Central memory CD8-positive, alpha-beta T cell (primary cell): ENCODE measurements around the gene CD180.

Experiments
- ATAC-seq: fragments of 150-1000 bp; cut with Tn5 transposase; replicated peaks from 2 replicates; pipeline ENCODE4 v1.10.0; 2022; ENCODE audit warnings: mild to moderate bottlenecking, moderate FRiP score, moderate number of reproducible peaks; ENCODE audit not compliant: poor library complexity, severe bottlenecking; ENCODE audit errors: extremely low read depth
- DNase-seq, 2 donors: peaks; one replicate each; pipeline ENCODE4 v3.0.0; 2021; ENCODE audit warnings: low spot score in 2 of 2
- H3K27ac Mint-ChIP-seq: one replicate; pipeline ENCODE4 v1.8.0; 2022; ENCODE audit warnings: low read depth, mild to moderate bottlenecking, moderate library complexity, mixed read lengths
- H3K27me3 Mint-ChIP-seq: one replicate; pipeline ENCODE4 v1.8.0; 2022; ENCODE audit warnings: mixed read lengths
- H3K36me3 Mint-ChIP-seq: one replicate; pipeline ENCODE4 v1.8.0; 2022; ENCODE audit warnings: mild to moderate bottlenecking, moderate library complexity, mixed read lengths; ENCODE audit not compliant: insufficient read depth
- H3K4me1 Mint-ChIP-seq: one replicate; pipeline ENCODE4 v1.8.0; 2022; ENCODE audit warnings: mixed read lengths
- H3K4me3 Mint-ChIP-seq: one replicate; pipeline ENCODE4 v1.8.0; 2022; ENCODE audit warnings: mild to moderate bottlenecking, moderate library complexity, mixed read lengths
- H3K9me3 Mint-ChIP-seq: one replicate; pipeline ENCODE4 v1.8.0; 2022; ENCODE audit warnings: mixed read lengths

Gene CD180

GRCh38 chr5:67206461-67206860, 9.9 kb upstream of the CD180 start:
- peak overlapping the region; percentile 78 for H3K27ac Mint-ChIP-seq
- no peak for ATAC-seq
- peak overlapping the region; percentile 37 for H3K4me3 Mint-ChIP-seq
- no peaks in the 10 kb centered on the region for H3K27me3 Mint-ChIP-seq
- peaks cover 6% of the 10 kb centered on the region for H3K36me3 Mint-ChIP-seq
- H3K4me1 Mint-ChIP-seq, result peaks cover 51% of the 10 kb centered on the region
- H3K9me3 Mint-ChIP-seq, result no peaks in the 10 kb centered on the region
- no peak for DNase-seq

DNA sequence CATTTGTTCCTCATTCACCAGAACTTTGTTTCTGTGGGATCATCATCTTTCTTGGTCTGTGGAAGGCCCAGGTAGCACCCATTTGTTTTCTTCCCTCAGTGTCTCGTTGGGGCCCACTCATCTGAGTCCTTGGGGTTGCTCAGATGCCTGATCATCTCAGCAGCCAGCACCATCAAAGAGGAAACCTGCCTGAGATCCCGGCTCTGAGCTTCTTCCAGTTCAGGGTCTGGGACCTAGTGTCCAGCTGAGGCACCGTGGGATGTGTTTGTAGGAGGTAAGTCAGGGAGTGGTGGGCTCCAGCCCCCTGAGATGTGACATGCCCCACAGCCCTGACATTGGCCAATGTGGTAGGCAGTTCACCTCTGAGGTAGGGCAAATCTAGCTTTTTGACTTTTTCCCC, 9.4 kb upstream of the CD180 start:
- Mint-ChIP-seq H3K9me3 (peaks cover 4% of the 10 kb centered on the region), H3K4me3 (peak overlapping the region; percentile 37), H3K36me3 (peaks cover 6% of the 10 kb centered on the region), H3K4me1 (peaks cover 56% of the 10 kb centered on the region), H3K27me3 (no peaks in the 10 kb centered on the region), H3K27ac (peak overlapping the region; percentile 78)
- ATAC-seq (no peak), DNase-seq (no peak)

DNA sequence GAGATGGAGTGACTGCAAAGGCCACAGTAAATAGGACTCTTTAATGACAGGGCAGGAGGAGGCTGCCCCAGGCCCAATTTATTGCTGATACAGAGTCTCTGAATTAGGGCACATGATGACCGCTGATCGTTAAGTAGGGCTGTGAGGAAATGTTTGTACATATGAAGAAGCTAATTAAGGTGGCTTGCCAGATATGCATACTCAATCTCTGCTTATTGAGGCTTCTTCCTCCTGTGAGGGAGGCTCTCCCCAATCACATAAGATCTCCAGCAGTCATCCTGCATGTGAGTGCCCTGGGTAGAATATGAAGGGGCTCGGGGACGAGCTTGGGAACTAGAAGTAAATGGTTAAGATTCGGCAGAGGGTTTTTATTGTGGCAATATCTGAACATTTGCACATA, 8.2 kb upstream of the CD180 start:
- peaks cover 6% of the 10 kb centered on the region for H3K36me3 Mint-ChIP-seq
- no peak for ATAC-seq
- H3K4me3 Mint-ChIP-seq, result peak overlapping the region; percentile 34
- DNase-seq, result no peak
- H3K27me3 Mint-ChIP-seq, result no peaks in the 10 kb centered on the region
- peaks cover 62% of the 10 kb centered on the region for H3K4me1 Mint-ChIP-seq
- H3K9me3 Mint-ChIP-seq, result peaks cover 6% of the 10 kb centered on the region
- H3K27ac Mint-ChIP-seq, result no peak overlapping the region

DNA sequence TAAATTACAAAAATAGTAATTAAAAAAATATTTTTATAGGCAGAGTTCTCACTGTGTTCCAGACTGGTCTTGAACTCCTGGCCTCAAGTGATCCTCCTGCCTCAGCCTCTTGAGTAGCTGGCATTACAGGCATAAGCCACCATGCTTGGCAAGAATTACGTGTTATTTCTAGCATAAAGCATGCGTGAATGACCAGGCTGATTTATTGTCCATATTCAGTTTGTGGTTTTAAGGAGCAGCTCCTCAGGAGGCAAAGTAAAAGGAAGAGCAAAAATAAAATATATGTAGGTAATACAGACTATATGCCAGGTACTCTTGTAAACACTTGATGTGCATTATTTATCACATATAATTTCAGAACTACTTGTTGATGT, 7.1 kb upstream of the CD180 start:
- DNase-seq (no peak), ATAC-seq (no peak)
- Mint-ChIP-seq H3K4me1 (peaks cover 66% of the 10 kb centered on the region), H3K36me3 (peaks cover 6% of the 10 kb centered on the region), H3K9me3 (peaks cover 6% of the 10 kb centered on the region), H3K27ac (peak overlapping the region; percentile 19), H3K4me3 (no peak overlapping the region), H3K27me3 (no peaks in the 10 kb centered on the region)

DNA sequence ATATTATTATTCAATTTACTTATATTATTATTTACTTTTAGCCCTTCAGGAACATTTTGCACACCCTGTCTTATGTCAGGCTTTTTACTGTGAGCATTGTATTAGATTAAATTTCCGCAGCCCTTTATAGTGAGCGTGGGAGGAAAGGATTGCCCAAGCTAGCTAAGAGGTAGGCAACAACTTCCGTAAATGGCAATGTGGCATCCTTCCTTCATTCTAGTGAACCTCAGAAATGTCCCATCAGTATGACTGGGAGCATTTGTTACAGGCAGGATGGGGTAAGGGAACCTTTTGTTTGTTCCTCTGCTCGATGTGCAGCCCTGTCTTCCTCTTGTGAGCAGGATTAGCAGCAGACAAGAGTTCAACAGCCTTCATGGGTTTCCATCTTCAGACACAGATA, 6.2 kb upstream of the CD180 start:
- H3K9me3 Mint-ChIP-seq, result peaks cover 6% of the 10 kb centered on the region
- H3K27ac Mint-ChIP-seq, result no peak overlapping the region
- H3K4me1 Mint-ChIP-seq, result peaks cover 61% of the 10 kb centered on the region
- no peak for DNase-seq
- ATAC-seq, result no peak
- H3K27me3 Mint-ChIP-seq, result no peaks in the 10 kb centered on the region
- peaks cover 3% of the 10 kb centered on the region for H3K36me3 Mint-ChIP-seq
- H3K4me3 Mint-ChIP-seq, result no peak overlapping the region

DNA sequence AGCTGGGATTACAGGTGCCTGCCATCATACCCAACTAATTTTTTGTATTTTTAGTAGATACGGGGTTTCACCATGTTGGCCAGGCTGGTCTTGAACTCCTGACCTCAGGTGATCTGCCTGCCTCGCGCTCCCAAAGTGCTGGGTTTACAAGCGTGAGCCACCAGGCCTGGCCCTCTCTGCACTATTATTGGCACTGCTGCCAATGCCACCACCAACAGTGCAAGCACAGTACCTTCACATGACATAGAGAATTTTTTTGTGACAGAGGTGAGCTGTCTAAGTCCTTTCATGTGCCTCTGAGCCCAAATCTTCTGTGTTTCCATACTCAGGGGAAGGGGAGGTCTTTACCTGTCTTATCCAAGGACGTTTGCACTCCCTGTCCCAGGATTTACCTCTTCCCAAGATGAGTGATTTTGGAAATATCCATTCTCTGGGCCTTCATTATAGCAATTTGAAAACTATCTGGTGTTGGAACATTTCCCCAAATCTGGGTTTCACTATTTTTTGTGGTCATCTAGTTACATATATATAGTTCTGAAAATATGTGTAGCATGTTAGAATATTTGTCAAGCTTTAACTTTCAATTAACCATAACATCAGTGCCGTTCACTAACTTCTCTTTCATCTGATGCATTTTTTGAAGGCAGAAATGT, 5.4 kb upstream of the CD180 start:
- ATAC-seq, result no peak
- Mint-ChIP-seq H3K4me1 (peaks cover 53% of the 10 kb centered on the region), H3K27ac (no peak overlapping the region), H3K4me3 (no peak overlapping the region), H3K27me3 (no peaks in the 10 kb centered on the region), H3K9me3 (peaks cover 6% of the 10 kb centered on the region), H3K36me3 (peaks cover 3% of the 10 kb centered on the region)
- DNase-seq, result no peak

GRCh38 chr5:67200809-67201562, 4.4 kb upstream of the CD180 start:
- ATAC-seq, result peak; percentile 14
- DNase-seq, result no peak
- H3K36me3 Mint-ChIP-seq, result peaks cover 3% of the 10 kb centered on the region
- no peaks in the 10 kb centered on the region for H3K27me3 Mint-ChIP-seq
- no peak overlapping the region for H3K4me3 Mint-ChIP-seq
- peaks cover 43% of the 10 kb centered on the region for H3K4me1 Mint-ChIP-seq
- peaks cover 6% of the 10 kb centered on the region for H3K9me3 Mint-ChIP-seq
- H3K27ac Mint-ChIP-seq, result peak overlapping the region; percentile 77

GRCh38 chr5:67199859-67200258, 3.3 kb upstream of the CD180 start:
- DNase-seq, result no peak
- H3K36me3 Mint-ChIP-seq, result peaks cover 2% of the 10 kb centered on the region
- H3K4me3 Mint-ChIP-seq, result no peak overlapping the region
- ATAC-seq, result no peak
- no peak overlapping the region for H3K27ac Mint-ChIP-seq
- peaks cover 6% of the 10 kb centered on the region for H3K9me3 Mint-ChIP-seq
- peaks cover 35% of the 10 kb centered on the region for H3K4me1 Mint-ChIP-seq
- H3K27me3 Mint-ChIP-seq, result no peaks in the 10 kb centered on the region

DNA sequence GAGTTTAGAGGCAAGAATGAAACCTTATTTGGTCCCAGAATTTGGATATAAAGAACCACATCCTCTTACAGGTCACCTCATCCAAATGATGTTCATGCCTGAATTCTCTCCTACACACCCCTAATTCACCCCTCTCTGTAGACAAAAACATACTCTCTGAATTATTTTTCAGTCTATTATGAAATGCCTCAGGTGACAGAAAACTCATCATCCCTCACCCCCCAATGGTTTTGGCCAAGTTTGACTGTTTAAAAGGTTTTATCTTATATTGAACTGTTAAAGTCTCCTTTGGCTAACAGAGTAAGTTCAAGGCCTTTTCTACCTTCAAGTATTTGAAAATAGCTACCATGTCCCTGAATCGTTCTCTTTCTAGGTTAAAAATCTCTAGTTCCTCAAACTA, 2.3 kb upstream of the CD180 start:
- Mint-ChIP-seq H3K9me3 (peaks cover 6% of the 10 kb centered on the region), H3K27ac (peak overlapping the region; percentile 6), H3K4me3 (no peak overlapping the region), H3K36me3 (no peaks in the 10 kb centered on the region), H3K27me3 (no peaks in the 10 kb centered on the region), H3K4me1 (peaks cover 26% of the 10 kb centered on the region)
- DNase-seq (no peak), ATAC-seq (no peak)

GRCh38 chr5:67197536-67197935, 937 bp upstream of the CD180 start:
- DNase-seq (no peak), ATAC-seq (no peak)
- Mint-ChIP-seq H3K36me3 (no peaks in the 10 kb centered on the region), H3K4me1 (peaks cover 25% of the 10 kb centered on the region), H3K9me3 (peaks cover 6% of the 10 kb centered on the region), H3K27me3 (no peaks in the 10 kb centered on the region), H3K4me3 (no peak overlapping the region), H3K27ac (no peak overlapping the region)

DNA sequence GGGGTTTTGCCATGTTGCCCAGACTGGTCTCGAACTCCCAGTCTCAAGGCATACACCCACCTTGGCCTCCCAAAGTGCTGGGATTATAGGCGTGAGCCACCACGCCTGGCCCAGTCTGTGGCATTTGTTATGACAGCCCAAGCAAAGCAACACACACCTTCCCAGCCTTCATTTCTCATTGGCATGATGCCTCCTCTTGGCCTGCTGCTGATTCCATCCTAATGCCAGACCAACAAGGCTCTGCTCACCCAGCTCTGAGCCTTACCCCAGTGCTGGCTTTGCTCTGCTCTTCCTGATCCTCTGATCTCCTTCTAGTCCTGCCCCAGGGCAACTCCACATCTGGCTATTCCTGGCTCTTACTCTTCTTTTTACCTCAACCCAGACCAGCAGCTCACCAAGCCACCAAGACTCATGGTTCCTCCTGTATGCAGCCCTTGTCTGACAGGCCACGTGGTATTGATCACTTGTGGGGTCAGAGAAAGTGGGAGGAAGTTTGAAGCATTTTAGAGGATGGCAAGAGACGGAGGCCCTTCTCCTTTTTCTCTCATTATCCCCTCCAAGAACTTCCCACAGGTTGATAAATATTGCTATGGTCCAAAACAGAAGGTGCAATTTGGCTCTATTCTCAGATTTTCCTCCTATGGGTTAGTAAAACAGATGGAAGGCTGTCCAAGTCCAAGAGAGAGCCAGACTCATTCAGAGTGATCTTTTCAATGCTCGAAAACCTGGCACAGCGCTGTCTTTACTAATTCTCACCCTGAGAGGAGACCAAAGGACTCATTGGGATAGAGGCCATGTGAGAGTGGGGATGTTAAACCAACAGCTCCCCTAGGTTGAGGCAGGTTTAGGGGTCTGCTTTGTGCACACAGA, 958 bp downstream of the CD180 start:
- Mint-ChIP-seq H3K36me3 (no peaks in the 10 kb centered on the region), H3K4me1 (peaks cover 17% of the 10 kb centered on the region), H3K27ac (no peak overlapping the region), H3K9me3 (no peaks in the 10 kb centered on the region), H3K4me3 (peak overlapping the region; percentile 17), H3K27me3 (no peaks in the 10 kb centered on the region)
- DNase-seq (no peak), ATAC-seq (no peak)

- no peaks in the 10 kb centered on the region for H3K36me3 Mint-ChIP-seq
- H3K9me3 Mint-ChIP-seq, result no peaks in the 10 kb centered on the region
- no peak overlapping the region for H3K27ac Mint-ChIP-seq
- ATAC-seq (no peak), DNase-seq (no peak)
- peaks cover 5% of the 10 kb centered on the region for H3K4me1 Mint-ChIP-seq
- H3K4me3 Mint-ChIP-seq, result no peak overlapping the region
- H3K27me3 Mint-ChIP-seq, result no peaks in the 10 kb centered on the region
These were observed 2.4 kb downstream of the CD180 start for GRCh38 chr5:67194166-67194565.
